HepG2 (cell line): ENCODE measurements around the gene DNAJA1. TPM values are rescaled to one million over a fixed set of nuclear protein-coding genes. Genes with fewer than 3 reads are reported as not detected.
A peak's percentile ranks its signal among the peaks of the same experiment; 100 is the strongest.

Experiments
- CEBPG ChIP-seq: IDR thresholded peaks from 2 replicates; pipeline ENCODE4 v1.6.1; 2016
- GABPA ChIP-seq, 2 experiments: IDR thresholded peaks; 2 replicates each; pipeline ENCODE4 v1.6.1; 2011 to 2016; ENCODE audit warnings: low read depth in 2 of 2, low read length in 1 of 2, missing biosample characterization in 1 of 2, missing genetic modification characterization in 1 of 2
- JDP2 ChIP-seq: sonication (generic); formaldehyde crosslinking; IDR thresholded peaks from 2 replicates; pipeline ENCODE4 v1.8.1; 2022; ENCODE audit warnings: missing genetic modification reagents, borderline replicate concordance
- KLF9 ChIP-seq: IDR thresholded peaks from 2 replicates; pipeline ENCODE4 v1.6.1; 2016; ENCODE audit warnings: low read depth
- KMT2B ChIP-seq: IDR thresholded peaks from 2 replicates; pipeline ENCODE4 v1.6.1; 2016; ENCODE audit warnings: missing genetic modification reagents, missing compliant biosample characterization
- MBD4 ChIP-seq: IDR thresholded peaks from 2 replicates; pipeline ENCODE4 v1.6.1; 2012; ENCODE audit warnings: low read length, inconsistent platforms, borderline replicate concordance
- MTF1 ChIP-seq: sonication (generic); formaldehyde crosslinking; IDR thresholded peaks from 2 replicates; pipeline ENCODE4 v1.5.0; 2020; ENCODE audit warnings: missing genetic modification reagents
- PRPF4 ChIP-seq: fragments of 200-400 bp; formaldehyde crosslinking; IDR thresholded peaks from 2 replicates; pipeline ENCODE4 v1.6.1; 2016; ENCODE audit warnings: low read length, low read depth; ENCODE audit not compliant: poor library complexity, severe bottlenecking
- SP140L ChIP-seq: sonication (generic); formaldehyde crosslinking; IDR thresholded peaks from 2 replicates; pipeline ENCODE4 v1.4.0; 2020; ENCODE audit warnings: missing genetic modification reagents, borderline replicate concordance
- TP53 ChIP-seq: sonication (generic); formaldehyde crosslinking; conservative IDR thresholded peaks from 2 replicates; pipeline ENCODE4 v1.4.0; 2020; ENCODE audit warnings: missing genetic modification reagents
- ZBTB4 ChIP-seq: sonication (generic); formaldehyde crosslinking; IDR thresholded peaks from 2 replicates; pipeline ENCODE4 v1.4.0; 2020; ENCODE audit warnings: missing genetic modification reagents, mild to moderate bottlenecking, borderline replicate concordance
- ZNF142 ChIP-seq: sonication (generic); formaldehyde crosslinking; IDR thresholded peaks from 2 replicates; pipeline ENCODE4 v1.4.0; 2020; ENCODE audit warnings: missing genetic modification reagents
- ZNF317 ChIP-seq: sonication (generic); formaldehyde crosslinking; IDR thresholded peaks from 2 replicates; pipeline ENCODE4 v1.5.0; 2020; ENCODE audit warnings: mild to moderate bottlenecking, missing genetic modification reagents
- ZNF670 ChIP-seq: sonication (generic); formaldehyde crosslinking; IDR thresholded peaks from 2 replicates; pipeline ENCODE4 v1.8.0; 2022; ENCODE audit warnings: mild to moderate bottlenecking, missing genetic modification reagents, borderline replicate concordance
- ZNF776 ChIP-seq: sonication (generic); formaldehyde crosslinking; IDR thresholded peaks from 2 replicates; pipeline ENCODE4 v1.4.0; 2020; ENCODE audit warnings: mild to moderate bottlenecking, missing genetic modification reagents
- polyA plus RNA-seq, 8 experiments: library from polyadenylated mRNA; depleted of rRNA in 3 of 8; stranded (reverse) in 7 of 8; unstranded in 1 of 8; fragments of >200 nt; fragmentation: Illumina TruSeq in 4 of 8; extraction: Trizol in 4 of 8; gene quantifications; 2 replicates each; pipeline versions ENCODE4 v1.2.1 to v1.2.3, GENCODE V29; 2011 to 2016; ENCODE audit warnings: low read depth in 4 of 8, missing spikeins in 1 of 8, mixed read lengths in 1 of 8; ENCODE audit not compliant: insufficient read depth in 1 of 8
- total RNA-seq, 5 experiments: library from RNA; depleted of rRNA; stranded (reverse); fragments of >200 nt; fragmentation: Illumina TruSeq; extraction: Trizol; gene quantifications; 2 replicates each; pipeline ENCODE4 v1.2.3, GENCODE V29; 2016; ENCODE audit warnings: low read depth in 1 of 5
- TF ChIP-seq, protein P1 (sequence below): sonication (generic); formaldehyde crosslinking; IDR thresholded peaks from 2 replicates; pipeline ENCODE4 v1.5.0; 2020; ENCODE audit warnings: mild to moderate bottlenecking, missing genetic modification reagents

Gene DNAJA1
- total and polyA plus RNA-seq, 2 of the 13 experiments (the other 11 are each of a cell fraction or from before 2014, with no cell fraction given): 95.9 to 306 TPM

GRCh38 chr9:33024966-33025571, at the start of gene DNAJA1 (continued):
- TF ChIP-seq ZBTB4 (CRISPR knock-in tag) (peak; percentile 80; the same call in 1 of the 2 replicates), CEBPG (CRISPR knock-in tag) (no peak), ZNF142 (CRISPR knock-in tag) (peak; percentile 81), ZNF670 (peak; percentile 77; the same call in 1 of the 2 replicates), KMT2B (peak; percentile 58), PRPF4 (no peak), MTF1 (CRISPR knock-in tag) (no peak; the same call in 1 of the 2 replicates), ZNF776 (CRISPR knock-in tag) (peak; percentile 89; the same call in 1 of the 2 replicates), SP140L (no peak), KLF9 (CRISPR knock-in tag) (no peak), GABPA (IDR thresholded peaks at IDR 0.05; ENCODE audit: low read depth, low read length) (peak; percentile 88), GABPA (CRISPR knock-in tag; IDR thresholded peaks at IDR 0.05; ENCODE audit: low read depth) (peak; percentile 87), TP53 (CRISPR knock-in tag) (0 out of 2 replicates have a peak, but pooled peaks have one; percentile 27), JDP2 (CRISPR knock-in tag) (no peak; the same call in 1 of the 2 replicates), MBD4 (no peak), ZNF317 (CRISPR knock-in tag) (peak; percentile 79)
- TF ChIP-seq, protein P1, sequence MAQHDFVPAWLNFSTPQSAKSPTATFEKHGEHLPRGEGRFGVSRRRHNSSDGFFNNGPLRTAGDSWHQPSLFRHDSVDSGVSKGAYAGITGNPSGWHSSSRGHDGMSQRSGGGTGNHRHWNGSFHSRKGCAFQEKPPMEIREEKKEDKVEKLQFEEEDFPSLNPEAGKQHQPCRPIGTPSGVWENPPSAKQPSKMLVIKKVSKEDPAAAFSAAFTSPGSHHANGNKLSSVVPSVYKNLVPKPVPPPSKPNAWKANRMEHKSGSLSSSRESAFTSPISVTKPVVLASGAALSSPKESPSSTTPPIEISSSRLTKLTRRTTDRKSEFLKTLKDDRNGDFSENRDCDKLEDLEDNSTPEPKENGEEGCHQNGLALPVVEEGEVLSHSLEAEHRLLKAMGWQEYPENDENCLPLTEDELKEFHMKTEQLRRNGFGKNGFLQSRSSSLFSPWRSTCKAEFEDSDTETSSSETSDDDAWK (CRISPR knock-in tag): no peak
